ENCODE measurements around the gene SLC17A2. TPM values are rescaled to one million over a fixed set of nuclear protein-coding genes. Genes with fewer than 3 reads are reported as not detected.

The SLC17A2 gene
- total RNA-seq, 1 donor from 2014 or later, result not detected

GRCh38 chr6:25868436-25869183, 61.9 kb downstream of the SLC17A2 start:
- intact Hi-C loops (cut with DNase I), result no loop called here
- no peak for ATAC-seq (ENCODE audit: poor library complexity)

GRCh38 chr6:25866011-25866410, 64.5 kb downstream of the SLC17A2 start:
- ATAC-seq (ENCODE audit: poor library complexity) (no peak), DNase-seq (no peak)
- intact Hi-C loops (cut with DNase I), result no loop called here

More at GRCh38 chr6:25868436-25869183, 61.9 kb downstream of the SLC17A2 start:
- DNase-seq, result no peak

GRCh38 chr6:25863360-25863759, 67.1 kb downstream of the SLC17A2 start:
- DNase-seq (no peak), ATAC-seq (ENCODE audit: poor library complexity) (no peak)
- intact Hi-C loops (cut with DNase I), result no loop called here

Other genes starting within 250 kb of the SLC17A2 start
- gene SLC17A4, start 175.9 kb downstream of the SLC17A2 start, total RNA-seq, result not detected
- gene SLC17A1, start 98.6 kb downstream of the SLC17A2 start, total RNA-seq, result not detected
- gene SLC17A3, start 56.4 kb downstream of the SLC17A2 start, total RNA-seq, result not detected
- 2.3 TPM for gene TRIM38, start 32.1 kb upstream of the SLC17A2 start, total RNA-seq
- gene HFE, start 156.7 kb upstream of the SLC17A2 start, total RNA-seq, result 5.2 TPM

Data from Right ventricle myocardium superior (tissue), 1 donor.